ENCODE data around the gene SCNN1A.
A peak's percentile ranks its signal among the peaks of the same experiment; 100 is the strongest.

The SCNN1A gene

DNA sequence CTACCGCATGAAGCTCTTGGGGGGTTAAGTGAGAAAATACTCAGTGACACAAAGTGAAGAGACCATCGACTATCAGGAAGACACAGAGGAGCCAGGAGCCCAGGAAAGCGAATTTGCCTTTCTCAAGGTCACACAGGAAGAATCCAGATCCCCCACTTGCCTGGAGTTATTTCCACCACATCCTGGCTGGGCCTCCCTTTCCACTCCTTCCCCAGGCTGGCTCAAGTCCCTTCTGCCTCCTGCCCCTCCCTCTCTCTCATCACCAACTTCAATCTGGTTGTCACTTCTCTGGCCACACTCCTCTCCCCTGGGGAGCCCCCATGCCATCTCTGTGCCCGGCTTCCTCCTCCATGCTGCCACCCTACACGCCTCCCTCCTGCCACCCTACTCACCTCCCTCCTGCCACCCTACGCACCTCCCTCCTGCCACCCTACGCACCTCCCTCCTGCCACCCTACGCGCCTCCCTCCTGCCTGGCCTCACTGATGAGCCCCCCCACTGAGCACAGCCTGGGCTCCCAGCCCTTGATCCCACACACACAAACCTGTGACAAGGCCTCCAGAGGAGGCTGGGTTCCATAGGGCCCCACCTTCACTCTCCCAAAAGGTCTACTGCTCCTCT lies 6.3 kb downstream of the SCNN1A start:
- no peak for DNase-seq (ENCODE audit: low read depth)

DNA sequence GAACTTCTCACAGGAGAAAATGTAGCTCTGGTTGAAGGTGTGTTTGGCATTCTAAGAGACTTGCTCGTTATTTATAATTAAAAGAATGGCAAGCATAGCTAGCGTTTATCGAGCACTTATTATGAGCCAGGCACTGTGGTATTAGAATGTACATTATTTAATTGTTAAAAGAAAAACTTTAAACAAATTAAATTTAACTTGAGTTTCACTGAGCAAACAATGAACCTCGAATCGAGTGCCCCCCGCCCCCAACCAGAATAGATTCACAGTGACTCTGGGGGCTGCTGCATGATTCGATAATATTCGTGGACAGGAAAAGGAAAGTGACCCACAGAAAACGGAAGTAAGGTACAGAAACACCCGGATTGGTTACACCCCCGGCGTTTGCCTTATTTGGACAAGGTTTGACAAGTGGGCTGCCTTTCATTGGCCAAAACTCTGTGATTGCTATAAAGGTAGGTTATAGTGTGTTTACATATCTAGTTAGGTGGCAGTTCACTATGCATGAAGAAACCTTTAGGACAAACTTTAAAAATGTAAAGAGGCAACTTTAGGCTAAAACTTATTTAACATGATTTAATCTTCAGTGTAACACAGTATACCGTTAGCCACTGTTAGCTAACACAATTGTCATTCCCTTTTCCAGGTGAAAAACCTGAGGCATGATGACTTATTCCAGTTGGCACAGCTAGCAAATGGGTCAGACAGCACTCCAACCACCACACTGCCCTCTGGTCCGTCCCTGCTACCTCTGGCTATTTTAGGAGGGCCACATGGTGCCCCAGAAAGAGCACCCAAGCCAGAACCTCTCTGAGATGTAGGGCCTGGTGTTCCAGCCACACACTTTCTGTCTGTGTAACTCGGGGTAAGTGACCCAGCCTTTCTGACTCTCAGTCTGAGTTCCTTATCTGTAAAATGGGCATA lies 7.1 kb downstream of the SCNN1A start:
- DNase-seq (ENCODE audit: low read depth): no peak

- DNase-seq (ENCODE audit: low read depth): no peak
Measured at GRCh38 chr12:6367065-6367968, 8.0 kb downstream of the SCNN1A start.

DNA sequence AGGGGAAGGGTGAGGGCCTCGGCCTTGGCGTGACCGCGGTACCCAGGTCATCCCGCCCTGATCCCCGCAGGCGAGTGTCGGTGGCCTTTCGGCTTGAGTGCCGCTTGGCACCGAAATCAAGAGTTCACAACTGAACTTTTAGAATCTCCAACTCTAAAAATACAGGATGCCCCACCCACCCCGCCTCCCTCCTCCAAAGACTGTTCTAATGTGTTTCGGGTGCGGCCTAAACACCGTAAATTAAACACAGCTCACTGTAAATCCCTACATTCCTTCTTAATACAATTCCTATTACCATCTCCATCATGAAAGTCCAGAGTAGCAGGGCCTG lies 11.4 kb downstream of the SCNN1A start:
- no peak for DNase-seq (ENCODE audit: low read depth)

DNA sequence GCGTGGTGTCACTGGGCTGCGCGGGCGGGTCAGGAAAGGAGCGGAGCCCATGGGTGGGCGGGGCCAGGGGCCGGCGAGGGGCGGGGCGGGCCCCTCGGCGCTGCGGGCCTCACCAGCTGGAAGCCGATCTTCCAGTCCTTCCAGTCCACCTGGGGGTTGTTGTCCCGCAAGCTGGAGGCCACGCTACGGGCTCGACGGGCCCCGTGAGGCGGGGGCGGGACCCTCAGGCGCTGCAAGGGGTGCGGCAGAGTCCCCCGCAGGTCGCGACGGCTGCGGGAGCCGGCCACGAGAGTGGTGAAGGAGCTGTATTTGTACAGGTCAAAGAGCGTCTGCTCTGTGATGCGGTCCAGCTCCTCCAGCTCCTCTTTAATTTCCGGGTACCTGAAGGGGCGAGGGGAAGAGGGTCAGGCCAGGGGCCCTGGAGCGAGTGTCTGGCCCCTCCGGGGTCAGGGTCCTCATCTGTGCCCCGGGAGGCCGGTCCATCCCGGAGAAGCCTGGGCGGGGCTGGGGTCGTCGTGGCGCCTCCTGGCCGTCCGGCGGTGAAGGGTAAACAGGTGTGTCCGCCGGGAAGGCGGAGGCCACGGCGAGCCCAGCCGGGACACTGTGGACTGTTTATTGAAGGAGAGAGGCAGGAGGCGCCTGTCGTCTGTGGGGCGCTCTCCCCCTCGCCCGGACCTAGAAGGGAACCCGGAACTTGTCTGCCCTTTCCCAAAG lies 11.9 kb downstream of the SCNN1A start:
- peak; percentile 61 for DNase-seq (ENCODE audit: low read depth)

DNA sequence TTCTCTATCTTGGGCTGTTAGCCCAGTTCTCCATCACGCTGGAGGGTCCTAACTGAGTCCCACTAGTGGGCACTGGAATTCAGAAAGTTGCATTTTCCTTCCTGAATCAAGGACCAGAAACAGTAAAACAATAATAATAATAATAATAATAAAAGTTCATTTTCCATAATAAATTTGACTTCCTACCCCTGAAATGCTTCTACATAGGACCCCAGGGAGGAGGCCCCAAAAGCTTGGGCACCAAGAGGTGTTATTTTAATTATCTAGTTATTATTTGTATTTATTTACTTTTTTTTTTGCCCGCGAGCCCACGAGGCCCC lies 12.4 kb downstream of the SCNN1A start:
- no peak for DNase-seq (ENCODE audit: low read depth)

- DNase-seq (ENCODE audit: low read depth): no peak
Measured at GRCh38 chr12:6362403-6362802, 13.0 kb downstream of the SCNN1A start.

GRCh38 chr12:6361834-6362233 lies 13.5 kb downstream of the SCNN1A start:
- no peak for DNase-seq (ENCODE audit: low read depth)

- DNase-seq (ENCODE audit: low read depth): no peak
Measured at GRCh38 chr12:6360578-6361490, 14.5 kb downstream of the SCNN1A start.

GRCh38 chr12:6360080-6360571 lies 15.2 kb downstream of the SCNN1A start:
- no peak for DNase-seq (ENCODE audit: low read depth)

DNA sequence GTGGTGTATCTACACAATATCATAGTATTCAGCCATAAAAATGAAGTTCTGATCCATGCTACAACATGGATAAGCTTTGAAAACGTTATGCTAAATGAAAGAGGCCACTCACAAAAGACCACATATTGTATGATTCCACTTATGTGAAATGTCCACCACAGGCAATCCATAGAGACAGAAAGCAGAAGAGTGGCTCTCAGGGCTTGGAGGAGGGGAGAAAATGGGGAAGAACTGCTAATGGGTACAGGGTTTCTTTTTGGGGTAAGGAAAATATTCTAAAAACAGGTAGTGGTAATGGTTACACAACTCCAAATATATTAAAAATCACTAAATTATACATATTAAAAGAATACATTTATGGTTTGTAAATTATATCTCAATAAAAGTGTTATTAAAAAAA lies 16.5 kb downstream of the SCNN1A start:
- DNase-seq (ENCODE audit: low read depth): no peak

DNA sequence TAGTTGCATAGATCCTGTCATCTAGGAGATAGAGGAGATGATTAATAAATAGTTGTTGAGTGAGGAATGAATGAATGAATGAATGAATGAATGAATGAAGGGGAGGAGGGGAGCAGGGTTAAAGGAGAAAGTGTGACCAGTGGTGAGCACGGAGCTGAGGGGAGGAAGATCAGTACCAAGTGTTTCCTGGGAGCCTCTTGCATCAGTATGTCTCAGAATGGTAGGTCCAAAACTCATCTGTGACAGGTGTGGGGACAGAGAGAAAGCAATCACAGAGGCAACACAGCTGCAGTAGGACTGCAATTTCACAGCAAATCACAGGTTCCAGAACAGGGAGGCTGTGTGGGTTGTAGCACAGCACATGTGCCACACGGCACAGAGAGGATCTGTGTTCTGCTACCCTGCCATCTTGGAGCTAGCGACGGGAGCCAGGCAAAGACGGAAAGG lies 19.0 kb downstream of the SCNN1A start:
- no peak for DNase-seq (ENCODE audit: low read depth)

- DNase-seq (ENCODE audit: low read depth): no peak
Measured at GRCh38 chr12:6355491-6356373, 19.6 kb downstream of the SCNN1A start.

DNA sequence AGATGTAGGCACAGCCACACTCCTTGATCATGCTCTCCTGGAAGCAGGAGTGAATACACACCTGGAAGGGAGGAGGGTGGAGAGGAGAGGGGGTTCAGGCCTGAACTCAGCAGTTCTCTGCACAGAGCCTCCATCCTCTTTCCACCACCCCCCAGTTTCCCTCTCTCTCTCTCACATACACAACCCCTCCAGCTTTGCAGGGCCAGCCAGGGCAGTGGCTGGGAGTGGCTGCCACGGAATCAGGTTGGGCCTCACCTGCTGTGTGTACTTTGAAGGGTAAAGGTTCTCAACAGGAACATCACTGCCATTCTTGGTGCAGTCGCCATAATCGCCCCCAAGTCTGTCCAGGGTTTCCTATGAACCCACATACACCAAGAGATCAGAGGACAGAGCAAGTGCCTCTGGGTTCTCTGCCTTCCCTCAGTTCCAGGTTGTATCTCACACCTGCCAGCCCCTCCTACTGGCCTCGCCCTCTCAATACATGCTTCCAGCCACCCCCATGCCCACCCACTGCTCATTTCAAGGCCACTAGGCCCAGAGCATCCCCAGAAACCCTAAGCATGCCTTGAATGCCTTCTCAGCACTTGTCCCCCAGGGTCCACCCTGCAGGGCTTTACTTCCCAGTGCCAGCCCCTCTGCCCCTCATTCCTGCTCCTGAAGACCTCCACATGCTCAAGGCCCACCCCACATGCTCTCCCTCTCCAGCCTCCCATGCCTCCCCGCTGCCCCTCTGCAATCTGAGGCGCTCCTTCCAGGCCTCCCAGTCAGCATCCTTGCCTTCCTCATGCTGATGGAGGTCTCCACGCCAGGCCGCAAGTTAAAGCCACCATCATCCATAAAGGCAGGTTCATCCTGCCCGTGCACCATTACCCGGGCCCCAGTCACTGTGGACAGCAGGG lies 20.6 kb downstream of the SCNN1A start:
- DNase-seq (ENCODE audit: low read depth): no peak

GRCh38 chr12:6352193-6353173 lies 22.9 kb downstream of the SCNN1A start:
- no peak for DNase-seq (ENCODE audit: low read depth)

DNA sequence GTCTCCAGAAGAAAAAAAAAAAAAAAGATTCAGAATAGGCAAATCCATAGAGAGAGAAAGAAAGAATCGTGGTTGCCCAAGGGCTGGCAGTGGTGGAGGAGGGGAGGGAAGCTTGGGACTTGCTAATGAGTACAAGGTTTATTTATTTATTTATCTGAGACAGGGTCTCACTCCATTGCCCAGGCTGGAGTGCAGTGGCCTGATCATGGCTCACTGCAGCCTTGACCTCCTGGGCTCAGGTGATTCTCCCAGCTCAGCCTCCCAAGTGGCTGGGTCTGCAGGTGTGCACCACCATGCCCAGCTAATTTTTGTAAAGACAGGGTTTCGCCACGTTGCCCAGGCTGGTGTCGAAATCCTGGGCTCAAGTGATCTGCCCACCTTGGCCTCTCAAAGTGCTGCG lies 23.7 kb downstream of the SCNN1A start:
- no peak for DNase-seq (ENCODE audit: low read depth)

Measured in T follicular helper cell (primary cell).